ENCODE data around the gene LRBA.
"Not testable (repeated sequence)": the region's sequence is repeated elsewhere in the genome, so short reads cannot be mapped to it uniquely, and the experiment has no call there.

The LRBA gene

DNA sequence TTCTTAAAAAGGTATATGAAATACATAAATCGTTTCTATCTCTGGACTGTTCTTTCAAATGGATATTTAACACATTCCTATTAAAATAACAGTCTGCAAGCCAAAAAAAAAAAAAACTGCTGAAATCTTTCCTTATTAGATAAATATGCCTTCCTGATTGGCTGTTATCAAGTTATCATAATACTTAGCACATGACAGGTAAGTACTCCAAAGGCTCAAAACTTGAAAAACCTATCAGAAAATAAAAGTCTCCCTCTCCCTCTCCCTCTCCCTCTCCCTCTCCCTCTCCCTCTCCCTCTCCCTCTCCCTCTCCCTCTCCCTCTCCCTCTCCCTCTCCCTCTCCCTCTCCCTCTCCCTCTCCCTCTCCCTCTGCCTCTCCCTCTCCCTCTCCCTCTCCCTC is 356.8 kb downstream of the LRBA start:
- DNase-seq: not testable (repeated sequence)

DNA sequence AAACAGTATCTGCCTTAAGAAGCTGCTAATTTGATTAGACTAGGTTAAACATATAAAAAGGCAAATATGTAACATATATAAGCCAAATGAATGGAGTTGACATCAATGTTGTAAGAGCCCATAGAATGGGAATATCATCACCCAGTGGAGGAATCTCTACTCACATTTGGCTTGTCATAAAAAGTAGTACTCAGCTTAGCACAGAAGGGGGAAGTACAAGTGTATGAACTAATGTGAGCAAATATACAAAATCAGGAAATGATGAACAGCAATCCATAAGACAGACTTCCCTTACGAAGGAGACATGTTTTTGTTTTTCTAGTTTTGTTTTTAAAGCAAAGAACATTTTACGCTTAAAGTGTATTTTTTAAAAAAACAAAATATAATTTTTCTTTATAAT is 358.2 kb downstream of the LRBA start:
- no peak for DNase-seq

DNA sequence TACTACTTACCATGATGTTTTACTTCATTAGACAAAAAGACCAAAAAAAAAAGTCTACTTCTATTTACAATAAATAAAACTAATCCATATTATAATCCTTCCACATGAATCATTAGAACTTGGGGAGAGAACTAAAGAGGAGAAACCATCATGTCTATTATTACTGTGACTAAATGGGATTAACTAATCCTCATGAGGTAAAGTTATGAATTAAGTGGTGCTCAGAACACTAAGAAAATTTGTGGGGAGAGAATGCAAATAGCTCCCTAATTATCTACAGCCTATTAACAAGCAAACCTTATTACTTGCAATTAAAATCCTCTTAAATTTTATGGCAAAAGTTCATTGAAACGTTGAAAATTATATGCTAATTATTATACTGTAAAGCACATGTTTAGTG is 364.3 kb downstream of the LRBA start:
- DNase-seq: no peak

DNA sequence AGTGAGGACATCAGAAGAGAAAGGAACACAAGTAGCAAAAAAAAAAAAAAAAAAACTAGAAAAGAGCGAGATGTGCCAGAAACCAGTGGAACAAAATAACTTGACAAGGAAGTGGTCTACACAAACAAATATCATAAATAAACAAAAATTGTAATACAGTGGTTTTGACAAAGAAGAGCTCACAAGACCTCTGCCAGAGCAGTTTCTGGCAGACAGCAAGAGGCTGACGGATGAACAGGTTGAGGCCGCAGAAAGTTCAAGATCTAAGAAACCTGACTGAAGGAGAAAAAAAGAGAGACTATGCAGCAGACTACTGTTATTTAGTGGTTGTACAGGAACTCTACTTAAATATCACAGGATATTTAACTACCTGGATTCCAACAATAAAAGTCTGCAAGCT is 367.0 kb downstream of the LRBA start:
- no peak for DNase-seq

DNA sequence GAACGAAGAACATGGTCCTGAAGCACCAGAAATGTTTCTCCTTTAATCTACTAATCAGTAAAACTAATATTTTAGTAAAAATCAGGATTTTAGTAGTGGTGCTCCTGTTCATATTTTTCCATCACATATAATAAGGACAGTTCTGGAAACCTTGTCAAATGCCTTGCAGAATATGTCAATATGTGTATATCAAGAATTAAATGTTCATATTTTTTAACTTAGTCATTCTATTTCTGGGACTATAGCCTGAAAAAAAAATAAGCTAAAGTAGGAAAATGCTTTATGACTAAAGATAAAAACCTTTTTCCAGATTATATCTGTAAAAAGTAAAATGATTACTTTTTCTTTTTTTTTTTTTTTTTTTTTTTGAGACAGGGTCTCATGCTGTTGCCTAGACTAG is 368.1 kb downstream of the LRBA start:
- no peak for DNase-seq

DNA sequence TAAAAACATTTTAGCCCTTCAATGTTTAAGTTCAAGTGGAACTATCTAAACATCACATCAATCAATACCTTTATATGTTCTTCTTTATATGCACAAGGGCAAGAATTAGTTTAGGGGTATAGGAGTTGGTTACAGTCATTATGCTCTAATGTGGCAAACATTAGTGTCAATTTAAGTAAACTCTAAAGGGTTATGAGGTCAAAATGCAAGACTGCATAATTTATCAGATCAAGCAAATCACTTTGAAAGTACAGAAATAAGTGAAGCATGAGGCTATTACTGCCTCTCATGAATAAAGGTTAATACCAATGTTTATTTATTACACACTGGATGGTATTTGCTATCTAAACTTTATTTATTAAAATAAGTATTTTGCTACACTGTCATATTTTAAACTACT is 373.5 kb downstream of the LRBA start:
- DNase-seq: no peak

DNA sequence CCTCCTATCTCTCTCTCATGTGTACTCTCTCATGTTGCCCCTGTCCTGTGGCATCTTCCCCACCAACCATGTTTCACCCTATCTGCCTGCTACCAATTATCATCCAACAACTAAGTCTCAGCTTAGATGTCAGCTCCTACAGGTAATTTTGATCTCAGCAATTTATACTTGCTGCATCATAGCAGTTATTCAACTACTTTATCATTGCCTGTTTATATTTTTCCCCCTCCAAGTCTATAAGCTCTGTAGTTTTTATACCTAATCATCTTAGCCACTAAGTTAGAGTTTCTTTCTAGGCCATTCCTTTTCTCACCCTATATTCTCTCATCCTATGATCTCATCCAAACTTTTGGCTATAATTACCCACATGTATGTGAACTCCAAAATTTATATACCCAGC is 382.4 kb downstream of the LRBA start:
- no peak for DNase-seq

DNA sequence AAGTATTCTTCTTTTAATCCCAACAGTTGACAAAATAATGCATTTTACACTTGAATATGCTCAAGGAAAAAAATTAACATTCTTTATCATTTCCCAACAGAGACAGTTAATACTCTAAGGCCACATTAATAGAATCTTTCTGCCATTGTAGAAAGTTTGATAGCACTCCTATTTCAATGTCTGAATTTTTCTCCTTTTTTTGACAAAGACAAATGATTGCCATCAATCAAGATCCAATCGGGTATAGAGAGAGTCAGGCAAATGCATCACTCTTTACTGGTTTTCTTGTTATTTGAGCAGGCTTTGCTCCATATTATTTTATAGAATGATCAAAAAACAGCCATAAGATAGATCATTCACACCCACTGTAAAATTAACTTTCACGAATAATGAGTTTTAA is 387.0 kb downstream of the LRBA start:
- no peak for DNase-seq

DNA sequence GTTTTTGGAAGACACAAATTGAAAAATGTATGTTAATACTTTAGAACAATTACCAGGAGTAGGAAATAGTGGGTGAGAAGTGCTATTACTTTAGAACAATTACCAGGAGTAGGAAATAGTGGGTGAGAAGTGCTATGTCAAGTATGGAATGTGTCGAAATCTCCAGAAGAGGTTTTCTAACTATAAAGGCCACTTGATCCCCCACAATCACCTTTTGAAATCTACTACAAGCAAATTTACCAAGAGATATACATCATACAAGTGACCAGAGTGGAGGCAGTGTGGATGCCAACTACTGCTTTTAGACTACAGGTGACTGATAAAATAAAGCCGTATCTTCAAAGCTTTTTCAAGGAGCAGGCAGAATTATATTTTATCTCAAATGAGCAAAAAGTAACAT is 390.1 kb downstream of the LRBA start:
- DNase-seq: no peak

DNA sequence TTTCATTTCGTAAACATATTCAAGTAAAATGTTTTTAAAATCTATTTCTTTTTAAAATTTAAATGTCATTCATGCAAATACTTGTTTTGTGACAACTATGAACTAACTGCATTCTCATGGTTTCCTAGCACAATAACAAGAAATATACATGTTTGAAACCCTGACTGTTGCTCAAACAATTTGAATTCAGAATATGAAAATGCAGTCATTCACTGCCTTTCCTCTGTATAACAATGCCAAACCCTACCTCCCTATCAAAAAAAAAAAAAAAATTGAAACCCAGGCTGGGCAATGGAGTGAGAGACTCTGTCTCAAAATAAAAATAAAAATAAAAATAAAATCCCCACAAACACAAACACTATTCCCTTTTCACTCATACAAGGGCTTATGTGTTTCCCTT is 391.0 kb downstream of the LRBA start:
- no peak for DNase-seq

DNA sequence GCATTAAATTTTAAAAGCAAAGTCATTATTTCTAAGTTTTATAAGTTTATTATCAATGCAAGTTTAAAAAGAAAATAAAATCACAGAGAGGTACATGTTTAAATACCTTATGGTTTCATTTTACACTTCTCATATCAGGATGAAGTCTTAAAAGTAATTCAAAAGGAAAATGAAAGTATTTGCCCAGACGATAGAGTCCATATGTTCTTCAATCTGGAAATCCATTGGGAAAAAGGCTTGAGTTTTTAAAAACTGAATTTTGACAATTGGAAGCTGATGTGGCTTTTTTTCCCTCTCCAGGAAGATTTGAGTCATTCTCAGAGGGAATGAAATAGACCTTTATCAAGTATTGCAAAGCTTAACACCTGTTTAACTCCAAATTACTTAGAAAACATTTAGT is 396.0 kb downstream of the LRBA start:
- no peak for DNase-seq

DNA sequence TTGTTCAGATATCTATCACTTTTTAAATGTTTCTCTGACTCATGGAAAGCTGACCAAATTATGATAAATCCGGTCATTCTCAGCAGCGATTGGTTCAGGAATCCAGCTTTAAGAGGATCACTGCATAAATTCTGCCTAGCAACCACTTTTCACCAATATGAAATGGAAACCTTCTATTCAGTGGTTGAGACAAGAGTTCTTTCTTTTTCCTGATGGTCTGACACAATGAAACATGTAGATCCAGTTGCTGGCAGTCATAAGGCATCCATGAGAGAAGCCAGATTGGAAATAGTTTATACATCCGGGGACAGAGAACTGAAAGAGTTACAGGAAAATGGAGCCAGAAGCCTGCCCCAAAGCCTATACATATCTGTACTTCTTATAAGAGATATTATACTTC is 406.0 kb downstream of the LRBA start:
- no peak for DNase-seq

DNA sequence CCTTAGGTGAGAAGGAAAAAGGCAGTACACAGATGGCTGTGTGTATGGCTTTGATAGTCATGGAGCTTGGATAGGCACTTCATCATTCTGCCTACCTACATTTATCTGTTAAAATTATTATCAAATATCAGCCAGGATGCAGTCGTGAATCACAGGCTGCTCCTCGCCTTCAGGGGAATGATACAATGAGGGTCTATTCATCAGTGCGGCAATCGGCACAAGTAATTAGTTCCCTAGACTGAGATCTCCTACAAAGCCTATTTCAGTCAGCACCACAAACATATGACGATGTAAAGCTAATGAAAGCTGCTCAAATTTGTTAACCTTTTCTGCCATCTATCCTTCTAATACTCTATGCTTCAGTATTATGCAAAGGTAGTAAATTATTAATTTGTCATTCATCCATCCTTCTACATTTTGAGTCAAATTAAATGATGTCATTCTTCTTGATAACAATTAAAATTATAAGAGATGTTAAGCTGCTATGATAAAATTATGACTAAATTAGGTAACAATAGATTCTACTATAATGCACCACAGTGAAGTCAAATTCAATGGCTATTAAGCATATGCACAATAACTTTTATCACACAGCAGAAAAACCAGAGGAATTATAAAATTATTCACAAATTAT is 414.2 kb downstream of the LRBA start:
- no peak for DNase-seq

DNA sequence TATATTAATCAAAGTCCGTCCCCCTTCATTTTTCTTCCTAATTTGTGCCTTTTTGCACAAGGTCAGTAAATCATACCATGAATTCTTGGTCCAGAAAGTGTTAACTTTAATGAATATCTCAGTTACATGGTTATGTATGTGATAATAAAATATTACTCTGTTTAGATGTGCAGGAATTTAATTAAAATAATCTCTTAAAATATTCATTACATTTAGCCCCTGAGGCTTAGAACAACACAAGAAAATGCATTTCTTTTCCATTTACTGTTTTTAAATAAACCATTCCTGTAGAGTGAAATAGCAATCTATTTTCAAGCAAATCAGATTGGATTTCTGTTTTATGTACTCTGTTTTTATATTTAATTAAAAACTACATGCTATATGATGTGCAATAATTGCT is 415.5 kb downstream of the LRBA start:
- no peak for DNase-seq

DNA sequence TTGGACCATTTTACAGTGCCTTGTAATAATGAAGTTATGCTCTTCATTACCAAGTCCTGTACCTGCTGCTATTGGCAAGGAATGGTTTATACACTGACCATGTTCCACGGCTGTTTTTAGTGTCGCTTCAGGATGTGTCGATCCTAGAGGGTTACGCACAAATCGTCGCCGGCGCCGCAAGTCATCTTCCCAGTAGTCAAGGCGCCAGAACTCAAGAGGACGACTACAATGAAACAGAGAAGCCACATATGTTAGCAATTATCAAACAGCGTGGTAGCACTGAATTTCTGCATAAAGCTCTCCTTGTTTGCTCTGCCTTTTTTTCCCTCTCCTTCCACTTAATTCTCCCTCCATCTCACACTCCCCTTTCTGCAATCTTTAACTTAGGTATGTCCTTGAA is 416.2 kb downstream of the LRBA start:
- DNase-seq: no peak

DNA sequence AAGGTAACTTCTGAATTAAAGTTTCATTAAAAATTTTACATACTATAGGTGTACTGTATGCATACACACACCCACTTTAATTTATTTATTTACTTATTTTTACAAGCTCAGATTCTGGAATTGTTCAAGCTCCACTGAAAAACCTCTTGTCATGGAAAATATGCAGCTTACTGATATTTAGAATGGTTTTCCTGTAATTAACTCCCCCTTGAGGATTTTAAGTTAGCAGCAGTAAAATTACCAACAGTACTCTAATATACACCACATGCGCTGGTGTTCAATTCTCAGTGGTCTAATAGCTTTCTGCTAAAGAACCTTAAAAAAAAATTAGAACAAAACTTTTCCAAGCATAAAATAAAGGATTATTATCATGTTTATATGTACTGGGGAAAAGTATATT is 421.1 kb downstream of the LRBA start:
- DNase-seq: no peak

DNA sequence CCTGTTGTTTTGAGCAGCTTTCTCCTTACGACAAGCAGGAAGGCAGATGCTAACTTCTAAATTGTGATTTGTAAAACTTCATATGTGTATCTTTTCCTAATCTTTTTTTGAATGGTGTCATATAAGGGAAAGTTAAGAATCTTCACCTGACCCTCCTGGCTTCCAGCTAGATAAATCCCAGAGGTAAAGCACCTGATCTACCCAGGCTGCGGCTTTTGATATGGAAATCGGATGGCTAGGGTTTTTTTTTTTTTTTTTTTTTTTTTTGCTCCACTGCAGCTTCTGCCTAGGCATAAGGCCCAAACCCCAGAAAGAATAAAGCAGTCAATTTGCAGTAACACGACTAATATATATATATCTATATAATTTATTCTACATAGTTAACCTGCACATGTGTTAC is 423.2 kb downstream of the LRBA start:
- no peak for DNase-seq

DNA sequence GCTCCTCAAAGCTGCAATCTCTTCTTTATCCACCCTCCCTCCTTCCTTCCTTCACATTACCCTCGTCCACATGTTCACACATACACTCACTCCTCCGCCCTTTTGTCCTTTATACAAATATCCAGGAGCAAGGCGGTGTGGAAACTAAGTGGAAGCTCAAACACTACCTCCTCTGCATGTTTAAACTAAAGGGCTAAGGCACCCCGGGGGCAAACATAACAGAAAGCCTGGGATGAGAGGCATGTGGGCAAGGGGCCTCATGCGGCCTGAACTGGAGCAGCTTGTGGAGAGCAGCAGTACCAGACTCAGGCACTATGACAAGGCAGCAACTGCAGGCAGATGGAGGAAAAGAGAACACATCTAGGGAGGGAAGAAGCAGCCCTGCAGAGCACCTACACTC is 423.7 kb downstream of the LRBA start:
- DNase-seq: peak in 1 of 2 experiments; percentile 4

DNA sequence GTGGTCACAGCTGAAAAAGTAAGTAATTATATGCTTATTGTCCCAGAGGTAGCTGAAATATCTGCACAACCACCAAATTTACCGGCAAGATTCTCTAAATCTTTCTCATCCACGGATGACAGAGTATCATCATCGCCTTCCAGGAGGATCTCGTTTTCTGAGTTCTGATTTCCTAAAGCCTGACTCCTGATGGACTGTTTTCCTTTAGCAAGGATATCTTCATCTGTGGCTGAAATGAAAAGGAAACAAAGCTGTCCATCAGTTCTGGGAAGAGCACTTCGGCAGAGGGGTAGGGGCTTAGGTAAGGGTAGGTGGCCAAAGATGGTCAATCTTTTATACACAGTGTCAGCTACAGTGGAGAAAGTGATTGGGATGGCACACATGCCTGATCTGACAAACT is 424.5 kb downstream of the LRBA start:
- no peak for DNase-seq

DNA sequence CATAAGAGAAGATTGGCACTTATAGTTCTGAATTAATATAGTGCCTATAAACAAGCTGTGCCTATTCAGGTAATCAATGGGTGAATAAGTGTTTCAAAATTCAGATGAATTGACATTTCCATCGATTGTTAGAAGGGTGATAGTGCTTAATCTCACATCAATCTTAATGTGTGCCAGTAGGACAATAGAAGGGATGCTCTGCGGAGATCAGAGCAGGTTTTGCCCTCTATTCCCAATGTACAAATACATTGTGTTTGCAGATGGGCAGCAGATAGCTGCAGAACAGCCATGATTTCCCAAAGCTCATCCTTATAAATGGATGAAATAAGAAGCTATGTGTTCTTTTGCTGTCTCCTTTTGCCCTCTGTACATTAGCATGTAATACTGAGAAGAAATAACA is 425.9 kb downstream of the LRBA start:
- DNase-seq: no peak

DNA sequence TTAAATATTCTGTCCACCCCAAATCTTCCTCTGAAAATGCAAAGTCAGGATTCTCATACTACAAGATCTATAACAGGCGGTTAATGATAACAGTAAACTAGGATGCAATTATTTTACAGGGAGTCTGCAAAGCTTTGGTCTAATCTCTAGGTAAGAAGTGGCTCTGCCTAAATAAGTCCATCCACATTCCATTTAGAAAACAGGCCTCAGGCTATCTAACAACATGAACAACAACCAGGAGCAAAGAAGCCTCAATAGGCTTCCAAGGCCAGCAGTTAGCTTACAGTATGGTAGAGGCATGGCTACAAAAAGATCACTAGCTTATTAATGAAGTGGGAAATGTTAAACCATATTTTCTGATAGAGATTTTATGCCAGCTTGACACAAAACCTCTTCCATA is 426.8 kb downstream of the LRBA start:
- DNase-seq: no peak

DNA sequence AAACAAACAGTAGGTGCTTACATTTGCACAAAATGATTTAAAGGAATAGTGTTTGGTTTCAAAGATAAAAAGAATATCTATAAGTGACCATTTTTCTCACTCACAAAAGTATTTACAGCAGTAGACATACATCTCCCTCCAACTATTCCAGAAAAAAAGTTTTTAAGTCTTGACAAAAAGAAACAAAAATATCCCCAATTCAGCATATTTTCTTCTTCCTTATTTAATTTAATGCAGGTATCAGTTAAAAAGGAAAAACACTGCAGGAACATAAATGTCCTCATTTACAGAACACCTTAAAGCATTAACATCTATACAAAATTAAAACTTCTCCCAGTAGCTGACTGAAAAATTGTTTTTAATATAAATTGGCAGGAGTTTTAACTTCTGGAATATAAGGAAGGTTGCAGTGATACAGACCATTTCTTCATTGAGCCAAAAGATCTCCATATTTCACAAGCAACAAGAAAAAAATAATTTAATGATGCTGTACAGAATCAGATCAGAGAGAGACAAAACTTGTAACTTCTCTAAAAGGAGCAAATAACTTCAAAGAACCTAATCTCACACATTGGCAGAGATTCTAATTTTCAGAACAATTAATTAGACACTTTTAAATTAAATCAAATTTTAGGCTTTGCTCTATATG is 428.8 kb downstream of the LRBA start:
- no peak for DNase-seq

DNA sequence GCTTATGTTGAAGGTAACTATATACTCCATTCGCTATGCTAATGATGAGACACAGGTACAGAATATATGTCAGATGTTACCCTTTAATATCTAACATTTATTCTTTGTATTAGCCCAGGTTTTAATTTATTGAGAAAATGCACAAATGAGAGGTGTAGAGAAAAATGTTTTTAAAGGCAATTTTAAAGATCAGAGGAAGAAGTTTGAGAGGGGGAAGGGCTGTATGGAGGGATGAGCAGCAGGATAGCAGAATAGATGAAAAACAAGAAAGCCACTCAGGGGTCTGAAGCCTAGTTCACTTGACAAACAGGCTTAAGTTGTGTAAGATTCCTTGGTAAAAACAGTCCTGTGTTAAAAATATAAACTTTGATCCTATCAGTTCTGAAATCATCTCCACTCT is 429.5 kb downstream of the LRBA start:
- DNase-seq: no peak

DNA sequence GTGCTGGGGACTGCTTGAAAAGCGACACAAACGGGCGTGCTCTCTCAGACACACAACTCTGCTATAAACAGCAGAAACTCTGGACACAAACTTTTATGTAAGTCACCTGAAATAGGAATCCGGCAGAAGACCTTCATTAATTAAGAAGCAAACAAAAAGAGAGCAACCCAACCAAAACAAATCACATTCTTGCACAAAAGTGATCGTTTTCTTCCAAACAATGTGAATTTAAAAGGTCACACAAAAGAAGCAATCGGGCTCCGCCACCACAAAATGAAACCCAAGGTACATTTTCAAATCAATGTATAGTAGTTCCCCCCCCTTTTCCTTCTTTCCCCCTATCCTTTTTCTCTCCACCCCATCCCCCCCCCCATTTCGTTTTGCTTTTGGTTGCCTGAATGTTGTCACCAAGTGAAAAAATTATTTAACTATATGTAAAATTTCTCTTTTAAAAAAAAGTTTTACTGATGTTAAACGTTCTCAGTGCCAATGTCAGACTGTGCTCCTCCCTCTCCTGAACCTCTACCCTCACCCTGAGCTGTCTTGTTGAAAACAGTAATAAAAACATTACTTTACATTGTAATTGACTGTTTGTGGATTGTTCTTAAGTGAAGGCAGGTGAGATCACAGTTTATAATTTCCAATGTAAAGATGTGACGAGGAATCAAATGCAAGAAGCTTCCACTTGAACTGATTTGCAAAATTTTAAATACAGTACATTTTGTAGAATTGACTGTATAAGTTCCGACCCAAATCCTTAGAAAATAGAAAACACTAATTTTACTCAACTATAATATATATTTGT is 430.8 kb downstream of the LRBA start:
- DNase-seq: no peak

Measured in NCI-H187 (cell line).